GM23338 (cell line): ENCODE measurements around the gene DISP3. TPM values are rescaled to one million over a fixed set of nuclear protein-coding genes. Genes with fewer than 3 reads are reported as not detected.

ENCODE experiments used
- ATAC-seq: fragments of 200-7000 bp; cut with Tn5 transposase; 3 replicates; pipeline ENCODE4 v1.9.1; 2020
- DNase-seq: peaks from one replicate; pipeline ENCODE4 v3.0.0-alpha.2; 2015; ENCODE audit warnings: low spot score
- H2AFZ ChIP-seq: fragments of 200-600 bp; sonication (generic); 2 replicates; pipeline ENCODE4 v1.8.0; 2016; ENCODE audit warnings: antibody characterized with exemption, mild to moderate bottlenecking, moderate library complexity
- H3F3A ChIP-seq: fragments of 200-600 bp; sonication (generic); replicated peaks from 2 replicates; pipeline ENCODE4 v1.8.0; 2017; ENCODE audit warnings: antibody characterized with exemption, mixed run types, low read depth
- H3K27ac ChIP-seq: fragments of 200-600 bp; sonication (generic); 2 replicates; pipeline ENCODE4 v1.6.1; 2016; ENCODE audit warnings: low read depth
- H3K27me3 ChIP-seq: fragments of 200-600 bp; sonication (generic); 2 replicates; pipeline ENCODE4 v1.8.0; 2016; ENCODE audit warnings: mild to moderate bottlenecking, mixed run types, moderate library complexity; ENCODE audit not compliant: insufficient read depth
- H3K36me3 ChIP-seq: fragments of 200-600 bp; sonication (generic); 2 replicates; pipeline ENCODE4 v1.8.0; 2016; ENCODE audit warnings: mild to moderate bottlenecking; ENCODE audit not compliant: insufficient read depth
- H3K4me1 ChIP-seq: fragments of 200-600 bp; sonication (generic); 2 replicates; pipeline ENCODE4 v1.8.0; 2016; ENCODE audit warnings: mild to moderate bottlenecking, moderate library complexity; ENCODE audit not compliant: insufficient read depth
- H3K4me2 ChIP-seq: fragments of 200-600 bp; sonication (generic); 2 replicates; pipeline ENCODE4 v1.7.1; 2017; ENCODE audit warnings: mixed run types
- H3K4me3 ChIP-seq: fragments of 200-600 bp; sonication (generic); 2 replicates; pipeline ENCODE4 v1.6.1; 2016; ENCODE audit warnings: mixed run types
- H3K79me2 ChIP-seq: fragments of 200-600 bp; sonication (generic); replicated peaks from 2 replicates; pipeline ENCODE4 v1.8.0; 2017; ENCODE audit warnings: mild to moderate bottlenecking; ENCODE audit not compliant: insufficient read depth
- H3K9me2 ChIP-seq: fragments of 200-600 bp; sonication (generic); 2 replicates; pipeline ENCODE4 v1.8.0; 2017; ENCODE audit not compliant: insufficient read depth
- H4K20me1 ChIP-seq: fragments of 200-600 bp; sonication (generic); replicated peaks from 2 replicates; pipeline ENCODE4 v1.8.0; 2017; ENCODE audit warnings: mild to moderate bottlenecking; ENCODE audit not compliant: insufficient read depth
- H3K27ac Mint-ChIP-seq: 2 replicates; pipeline ENCODE4 v1.8.0; 2020; ENCODE audit warnings: inconsistent platforms, mild to moderate bottlenecking, moderate library complexity, mixed read lengths
- H3K27me3 Mint-ChIP-seq: 3 replicates; pipeline ENCODE4 v1.8.0; 2022; ENCODE audit warnings: low read depth, mild to moderate bottlenecking, moderate library complexity, mixed read lengths, inconsistent platforms; ENCODE audit not compliant: insufficient read depth, poor library complexity
- H3K36me3 Mint-ChIP-seq: 3 replicates; pipeline ENCODE4 v1.8.0; 2021; ENCODE audit warnings: low read depth, mild to moderate bottlenecking, inconsistent platforms, moderate library complexity, mixed read lengths
- H3K4me1 Mint-ChIP-seq: 3 replicates; pipeline ENCODE4 v1.8.0; 2020; ENCODE audit warnings: mild to moderate bottlenecking, inconsistent platforms, mixed read lengths
- H3K4me3 Mint-ChIP-seq: 3 replicates; pipeline ENCODE4 v1.8.0; 2021; ENCODE audit warnings: moderate library complexity, mild to moderate bottlenecking, inconsistent platforms, mixed read lengths
- H3K9me3 Mint-ChIP-seq: 3 replicates; pipeline ENCODE4 v1.8.0; 2020; ENCODE audit warnings: moderate library complexity, mild to moderate bottlenecking, inconsistent platforms, mixed read lengths
- CREB1 ChIP-seq: fragments of 250-450 bp; sonication (Bioruptor Pico); IDR thresholded peaks from 2 replicates; pipeline ENCODE4 v1.5.0; 2020; ENCODE audit warnings: low read depth, mild to moderate bottlenecking, moderate library complexity
- CTCF ChIP-seq, 2 experiments: fragments of 200-600 bp in 1 of 2; sonication (generic) in 1 of 2; conservative IDR thresholded peaks; 2 replicates each; pipeline versions ENCODE4 v1.5.1 to v1.6.1; 2016 to 2017; ENCODE audit warnings: antibody characterized with exemption in 2 of 2, low read depth in 2 of 2, mild to moderate bottlenecking in 2 of 2, moderate library complexity in 1 of 2
- EZH2 ChIP-seq: fragments of 200-600 bp; sonication (generic); IDR thresholded peaks from one replicate; pipeline ENCODE4 v1.8.0; 2017; ENCODE audit warnings: antibody characterized with exemption, mild to moderate bottlenecking, low read depth; ENCODE audit not compliant: unreplicated experiment
- EZH2phosphoT487 ChIP-seq: fragments of 200-600 bp; sonication (generic); IDR thresholded peaks from one replicate; pipeline ENCODE4 v1.8.1; 2018; ENCODE audit warnings: antibody characterized with exemption; ENCODE audit not compliant: unreplicated experiment
- REST ChIP-seq: IDR thresholded peaks from one replicate; pipeline ENCODE4 v1.6.1; 2018; ENCODE audit warnings: antibody characterized with exemption; ENCODE audit not compliant: unreplicated experiment
- STAT1 ChIP-seq: IDR thresholded peaks from one replicate; pipeline ENCODE4 v1.6.1; 2016; ENCODE audit warnings: antibody characterized with exemption; ENCODE audit not compliant: unreplicated experiment
- ZNF331 ChIP-seq: fragments of 250-450 bp; sonication (Bioruptor Pico); IDR thresholded peaks from 2 replicates; pipeline ENCODE4 v1.5.0; 2020; ENCODE audit warnings: low read depth, mild to moderate bottlenecking, moderate library complexity
- ZNF462 ChIP-seq: fragments of 250-450 bp; sonication (Bioruptor Pico); IDR thresholded peaks from 2 replicates; pipeline ENCODE4 v1.5.0; 2020; ENCODE audit warnings: mild to moderate bottlenecking, moderate library complexity
- polyA plus RNA-seq: library from polyadenylated mRNA; unstranded; fragments of >200 nt; fragmentation: Nextera tagmentation; extraction: Ambion mirVana; gene quantifications from 2 replicates; pipeline ENCODE4 v1.2.1, GENCODE V29; 2016
- total RNA-seq: library from RNA; depleted of rRNA; stranded (reverse); fragments of >200 nt; shearing (Covaris generic); gene quantifications from 2 replicates; pipeline ENCODE4 v1.2.3, GENCODE V29; 2014

Gene DISP3
- total and polyA plus RNA-seq, 2 experiments from 2014 or later = 3.2 to 11.1 TPM

- Histone ChIP-seq H3F3A (no peaks in the 10 kb centered on the region), H3K4me1 (no peaks in the 10 kb centered on the region), H3K27ac (no peak overlapping the region), H3K4me2 (no peak overlapping the region), H3K27me3 (no peaks in the 10 kb centered on the region), H3K79me2 (no peaks in the 10 kb centered on the region), H3K36me3 (no peaks in the 10 kb centered on the region; the same call in 1 of the 2 replicates), H3K9me2 (no peaks in the 10 kb centered on the region), H3K4me3 (no peak overlapping the region), H4K20me1 (no peaks in the 10 kb centered on the region), H2AFZ (no peak overlapping the region)
- DNase-seq (no peak), ATAC-seq (no peak)
- Mint-ChIP-seq H3K27ac (no peak overlapping the region), H3K27me3 (peaks cover 9% of the 10 kb centered on the region), H3K9me3 (peaks cover 9% of the 10 kb centered on the region; the same call in 2 of the 3 replicates), H3K4me3 (no peak overlapping the region), H3K36me3 (peaks cover 38% of the 10 kb centered on the region), H3K4me1 (peaks cover 5% of the 10 kb centered on the region; the same call in 1 of the 3 replicates)
- TF ChIP-seq CREB1 (CRISPR knock-in tag) = no peak
- TF ChIP-seq STAT1 = no peak
- TF ChIP-seq EZH2phosphoT487 = no peak
- TF ChIP-seq CTCF (conservative IDR thresholded peaks at IDR 0.05; ENCODE audit: low read depth in 2 of 2) = no peak
- TF ChIP-seq REST = no peak
These were observed 34.7 kb downstream of the DISP3 start for GRCh38 chr1:11513681-11514080.

GRCh38 chr1:11514366-11514765 lies 35.4 kb downstream of the DISP3 start:
- Mint-ChIP-seq H3K36me3 (peaks cover 31% of the 10 kb centered on the region), H3K27ac (no peak overlapping the region), H3K9me3 (peaks cover 6% of the 10 kb centered on the region; the same call in 2 of the 3 replicates), H3K27me3 (peaks cover 9% of the 10 kb centered on the region), H3K4me1 (peaks cover 5% of the 10 kb centered on the region; the same call in 1 of the 3 replicates), H3K4me3 (no peak overlapping the region)
- Histone ChIP-seq H3K4me1 (no peaks in the 10 kb centered on the region), H2AFZ (no peak overlapping the region), H3K36me3 (no peaks in the 10 kb centered on the region; the same call in 1 of the 2 replicates), H3F3A (no peaks in the 10 kb centered on the region), H3K79me2 (no peaks in the 10 kb centered on the region), H3K27me3 (no peaks in the 10 kb centered on the region), H3K4me3 (no peak overlapping the region), H3K4me2 (no peak overlapping the region), H3K27ac (no peak overlapping the region), H3K9me2 (no peaks in the 10 kb centered on the region), H4K20me1 (no peaks in the 10 kb centered on the region)
- DNase-seq = no peak
- ATAC-seq = no peak
- TF ChIP-seq STAT1 = no peak
- TF ChIP-seq ZNF462 (CRISPR knock-in tag) = no peak
- no peak for TF ChIP-seq EZH2
- TF ChIP-seq ZNF331 (CRISPR knock-in tag) = no peak
